MM.1S (cell line): ENCODE results near the gene GLI1.
"Not testable (repeated sequence)": the region's sequence is repeated elsewhere in the genome, so short reads cannot be mapped to it uniquely, and the experiment has no call there.

ENCODE experiments used
- DNase-seq: peaks from one replicate; pipeline ENCODE4 v3.0.0-alpha.2; 2015
- H2AFZ ChIP-seq: fragments of 300-600 bp; sonication (generic); 2 replicates; pipeline ENCODE4 v1.6.0; 2016; ENCODE audit warnings: antibody characterized with exemption, low read length
- H3F3A ChIP-seq: fragments of 300-600 bp; sonication (generic); 2 replicates; pipeline ENCODE4 v1.6.1; 2016; ENCODE audit warnings: mild to moderate bottlenecking, antibody characterized with exemption, low read length, moderate library complexity, mixed read lengths; ENCODE audit not compliant: insufficient read depth
- H3K27ac ChIP-seq: fragments of 300-600 bp; sonication (generic); 2 replicates; pipeline ENCODE4 v1.5.1; 2016; ENCODE audit warnings: mild to moderate bottlenecking, low read length
- H3K27me3 ChIP-seq: fragments of 300-600 bp; sonication (generic); replicated peaks from 2 replicates; pipeline ENCODE4 v1.6.0; 2016; ENCODE audit warnings: low read length; ENCODE audit not compliant: insufficient read depth
- H3K36me3 ChIP-seq: fragments of 300-600 bp; sonication (generic); replicated peaks from 2 replicates; pipeline ENCODE4 v1.6.1; 2016; ENCODE audit warnings: mild to moderate bottlenecking, low read length, mixed read lengths; ENCODE audit not compliant: insufficient read depth
- H3K4me1 ChIP-seq: fragments of 300-600 bp; sonication (generic); 2 replicates; pipeline ENCODE4 v1.6.1; 2016; ENCODE audit warnings: low read length, mixed read lengths
- H3K4me2 ChIP-seq: fragments of 300-600 bp; sonication (generic); 2 replicates; pipeline ENCODE4 v1.6.0; 2016; ENCODE audit warnings: low read depth, low read length
- H3K4me3 ChIP-seq: fragments of 300-600 bp; sonication (generic); 2 replicates; pipeline ENCODE4 v1.5.1; 2016; ENCODE audit warnings: low read length, mixed read lengths
- H3K79me2 ChIP-seq: fragments of 300-600 bp; sonication (generic); 2 replicates; pipeline ENCODE4 v1.6.1; 2016; ENCODE audit warnings: mixed run types, low read length, mixed read lengths
- H3K9ac ChIP-seq: fragments of 300-600 bp; sonication (generic); 2 replicates; pipeline ENCODE4 v1.6.1; 2016; ENCODE audit warnings: low read length, mixed read lengths
- H3K9me2 ChIP-seq: fragments of 300-600 bp; sonication (generic); replicated peaks from 2 replicates; pipeline ENCODE4 v1.6.1; 2016; ENCODE audit warnings: mild to moderate bottlenecking, low read length, mixed read lengths; ENCODE audit not compliant: insufficient read depth
- H3K9me3 ChIP-seq: fragments of 300-600 bp; sonication (generic); replicated peaks from 2 replicates; pipeline ENCODE4 v1.6.1; 2016; ENCODE audit warnings: mild to moderate bottlenecking, low read length, mixed read lengths; ENCODE audit not compliant: insufficient read depth
- H4K20me1 ChIP-seq: fragments of 300-600 bp; sonication (generic); 2 replicates; pipeline ENCODE4 v1.6.1; 2016; ENCODE audit warnings: mild to moderate bottlenecking, low read length, moderate library complexity, mixed read lengths; ENCODE audit not compliant: insufficient read depth
- EZH2 ChIP-seq: fragments of 300-600 bp; sonication (generic); optimal IDR thresholded peaks from 2 replicates; pipeline ENCODE3; 2017; ENCODE audit warnings: low read depth, mild to moderate bottlenecking, antibody characterized with exemption, low read length, mixed read lengths
- EZH2phosphoT487 ChIP-seq: fragments of 300-600 bp; sonication (generic); IDR thresholded peaks from 2 replicates; pipeline ENCODE4 v1.6.1; 2018; ENCODE audit warnings: antibody characterized with exemption, low read length
- TF ChIP-seq, protein P1 (sequence below): fragments of 300-600 bp; sonication (generic); IDR thresholded peaks from 2 replicates; pipeline ENCODE4 v1.5.1; 2016; ENCODE audit warnings: antibody characterized with exemption, low read length, mixed read lengths

GLI1 gene

DNA sequence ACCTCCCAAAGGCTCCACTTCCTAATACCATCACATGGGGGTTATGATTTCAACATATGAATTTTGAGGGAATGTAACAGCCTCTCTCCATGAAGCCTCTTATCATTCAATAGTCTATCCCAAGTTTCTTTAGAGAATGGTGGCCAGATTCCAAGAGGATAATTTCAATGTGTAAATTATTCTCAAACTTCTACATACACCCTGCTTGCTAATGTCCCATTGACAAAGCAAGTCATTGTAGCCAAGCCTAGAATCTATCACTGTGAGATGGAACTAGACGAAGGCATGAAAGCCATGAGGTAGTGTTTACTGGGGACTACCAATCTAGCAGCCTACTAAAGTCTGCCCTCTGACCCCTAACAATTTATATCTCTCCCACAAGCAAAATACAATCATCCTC lies 21.2 kb upstream of the GLI1 start:
- Histone ChIP-seq H4K20me1 (no peaks in the 10 kb centered on the region), H3K4me1 (no peaks in the 10 kb centered on the region), H3K4me2 (no peak overlapping the region), H3K9me3 (no peaks in the 10 kb centered on the region), H3K4me3 (no peak overlapping the region), H3K27ac (no peak overlapping the region), H3K27me3 (no peaks in the 10 kb centered on the region), H3F3A (no peaks in the 10 kb centered on the region), H3K79me2 (no peaks in the 10 kb centered on the region), H2AFZ (no peak overlapping the region), H3K36me3 (no peaks in the 10 kb centered on the region), H3K9ac (no peak overlapping the region), H3K9me2 (no peaks in the 10 kb centered on the region)
- no peak for TF ChIP-seq EZH2
- TF ChIP-seq, protein P1, sequence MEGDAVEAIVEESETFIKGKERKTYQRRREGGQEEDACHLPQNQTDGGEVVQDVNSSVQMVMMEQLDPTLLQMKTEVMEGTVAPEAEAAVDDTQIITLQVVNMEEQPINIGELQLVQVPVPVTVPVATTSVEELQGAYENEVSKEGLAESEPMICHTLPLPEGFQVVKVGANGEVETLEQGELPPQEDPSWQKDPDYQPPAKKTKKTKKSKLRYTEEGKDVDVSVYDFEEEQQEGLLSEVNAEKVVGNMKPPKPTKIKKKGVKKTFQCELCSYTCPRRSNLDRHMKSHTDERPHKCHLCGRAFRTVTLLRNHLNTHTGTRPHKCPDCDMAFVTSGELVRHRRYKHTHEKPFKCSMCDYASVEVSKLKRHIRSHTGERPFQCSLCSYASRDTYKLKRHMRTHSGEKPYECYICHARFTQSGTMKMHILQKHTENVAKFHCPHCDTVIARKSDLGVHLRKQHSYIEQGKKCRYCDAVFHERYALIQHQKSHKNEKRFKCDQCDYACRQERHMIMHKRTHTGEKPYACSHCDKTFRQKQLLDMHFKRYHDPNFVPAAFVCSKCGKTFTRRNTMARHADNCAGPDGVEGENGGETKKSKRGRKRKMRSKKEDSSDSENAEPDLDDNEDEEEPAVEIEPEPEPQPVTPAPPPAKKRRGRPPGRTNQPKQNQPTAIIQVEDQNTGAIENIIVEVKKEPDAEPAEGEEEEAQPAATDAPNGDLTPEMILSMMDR = no peak
- no peak for TF ChIP-seq EZH2phosphoT487
- no peak for DNase-seq

DNA sequence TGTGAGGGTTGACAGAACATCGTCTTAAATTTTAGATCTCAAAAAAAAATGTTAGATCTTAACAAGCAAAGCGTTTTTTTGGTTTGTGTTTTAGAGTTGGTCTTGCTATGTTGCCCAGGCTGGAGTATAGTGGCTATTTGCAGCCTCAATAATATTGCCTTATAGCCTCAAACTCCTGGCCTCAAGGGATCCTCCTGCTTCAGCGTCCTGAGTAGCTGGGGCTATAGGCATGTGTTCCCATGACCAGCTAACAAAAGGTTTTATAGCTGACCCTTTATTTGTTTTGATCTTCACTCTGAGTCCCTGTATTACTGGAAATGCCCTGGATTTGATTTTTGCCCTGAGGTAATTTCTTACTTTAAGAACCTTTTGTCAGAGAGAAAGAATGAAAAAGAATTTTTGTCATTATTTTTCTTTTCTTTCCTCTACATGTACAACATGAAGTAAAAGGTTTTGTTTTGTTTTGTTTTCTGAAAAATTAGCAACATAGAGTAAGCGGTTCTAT lies 19.8 kb upstream of the GLI1 start:
- Histone ChIP-seq H3K4me2 (no peak overlapping the region), H3K36me3 (no peaks in the 10 kb centered on the region), H3K9me2 (no peaks in the 10 kb centered on the region), H3K27ac (no peak overlapping the region), H2AFZ (no peak overlapping the region), H3F3A (no peaks in the 10 kb centered on the region), H3K79me2 (no peaks in the 10 kb centered on the region), H3K9ac (no peak overlapping the region), H3K27me3 (no peaks in the 10 kb centered on the region), H3K4me3 (no peak overlapping the region), H3K4me1 (no peaks in the 10 kb centered on the region), H4K20me1 (no peaks in the 10 kb centered on the region), H3K9me3 (no peaks in the 10 kb centered on the region)
- no peak for TF ChIP-seq EZH2
- DNase-seq = no peak

DNA sequence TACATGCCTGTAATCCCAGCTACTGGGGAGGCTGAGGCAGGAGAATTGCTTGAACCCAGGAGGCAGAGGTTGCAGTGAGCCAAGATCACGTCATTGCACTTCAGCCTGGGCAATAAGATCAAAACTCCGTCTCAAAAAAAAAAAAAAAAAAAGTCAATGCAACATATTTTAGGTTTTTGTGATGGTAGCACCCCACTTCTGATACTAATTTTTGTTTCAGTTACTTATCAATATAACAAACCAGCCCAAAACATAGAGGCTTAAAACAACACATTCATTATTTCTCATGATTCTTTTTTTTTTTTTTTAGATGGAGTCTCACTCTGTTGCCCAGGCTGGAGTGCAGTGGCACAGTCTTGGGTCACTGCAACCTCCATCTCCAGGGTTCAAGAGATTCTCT lies 18.2 kb upstream of the GLI1 start:
- not testable (repeated sequence) for H3K9me3 ChIP-seq, H3K27ac ChIP-seq, H3K4me1 ChIP-seq, H3K4me2 ChIP-seq, H3K9ac ChIP-seq, H3F3A ChIP-seq, H2AFZ ChIP-seq, H3K36me3 ChIP-seq, H3K79me2 ChIP-seq, H3K9me2 ChIP-seq, DNase-seq, H3K4me3 ChIP-seq, H4K20me1 ChIP-seq, H3K27me3 ChIP-seq

- Histone ChIP-seq H2AFZ (no peak overlapping the region), H3K27me3 (no peaks in the 10 kb centered on the region), H3K9me2 (no peaks in the 10 kb centered on the region), H3K27ac (no peak overlapping the region), H3K4me3 (no peak overlapping the region), H3F3A (no peaks in the 10 kb centered on the region), H3K9ac (no peak overlapping the region), H3K4me1 (no peaks in the 10 kb centered on the region), H3K36me3 (no peaks in the 10 kb centered on the region), H3K4me2 (no peak overlapping the region), H3K9me3 (no peaks in the 10 kb centered on the region), H4K20me1 (no peaks in the 10 kb centered on the region), H3K79me2 (no peaks in the 10 kb centered on the region)
- no peak for DNase-seq
- TF ChIP-seq EZH2phosphoT487 (no peak), EZH2 (no peak)
- TF ChIP-seq, protein P1 = no peak
These were observed 17.6 kb upstream of the GLI1 start for GRCh38 chr12:57441846-57442427.

DNA sequence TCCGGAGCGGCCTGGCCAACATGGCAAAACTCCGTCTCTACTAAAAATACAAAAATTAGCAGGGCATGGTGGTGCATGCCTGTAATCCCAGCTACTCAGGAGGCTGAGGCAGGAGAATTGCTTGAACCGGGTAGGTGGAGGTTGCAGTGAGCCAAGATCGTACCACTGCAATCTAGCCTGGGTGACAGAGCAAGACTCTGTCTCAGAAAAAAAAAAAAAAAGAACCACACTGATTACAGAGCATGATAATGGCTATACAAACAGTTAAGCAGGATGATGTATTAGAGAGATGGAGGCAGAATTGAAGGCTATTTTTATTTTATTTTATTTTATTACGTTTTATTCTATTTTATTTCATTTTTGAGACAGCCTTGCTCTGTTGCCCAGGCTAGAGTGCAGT lies 15.2 kb upstream of the GLI1 start:
- not testable (repeated sequence) for H4K20me1 ChIP-seq, H3K79me2 ChIP-seq, H3K4me3 ChIP-seq, H3K27ac ChIP-seq, H3K36me3 ChIP-seq, H3K27me3 ChIP-seq, H3K4me2 ChIP-seq, H3K9me2 ChIP-seq, DNase-seq, H3F3A ChIP-seq, H3K4me1 ChIP-seq, H3K9me3 ChIP-seq, H2AFZ ChIP-seq, H3K9ac ChIP-seq
